ENCODE measurements around the gene CAMSAP1.

- no peak for TF ChIP-seq CTCF (conservative IDR thresholded peaks at IDR 0.05; ENCODE audit: low read length)
- no peak for TF ChIP-seq EZH2phosphoT487 (IDR thresholded peaks at IDR 0.05; ENCODE audit: borderline replicate concordance, low read depth, low read length)
These were observed 12.1 kb upstream of the CAMSAP1 start for GRCh38 chr9:135919318-135919890.

All from OCI-LY7 (cell line).